Activated T-cell treated with anti-CD3 and anti-CD28 coated beads for 1 hour (primary cell): Measurements from ENCODE around the gene LIPG.
"Not testable (repeated sequence)": the region's sequence is repeated elsewhere in the genome, so short reads cannot be mapped to it uniquely, and the experiment has no call there.

Source experiments
- DNase-seq: peaks from one replicate; pipeline ENCODE4 v3.0.0-alpha.2; 2020; ENCODE audit warnings: low read depth

The LIPG gene

GRCh38 chr18:49546719-49547273 is 15.1 kb upstream of the LIPG start:
- no peak for DNase-seq

GRCh38 chr18:49547701-49548100 is 14.2 kb upstream of the LIPG start:
- DNase-seq: no peak

- no peak for DNase-seq
Observed at GRCh38 chr18:49548229-49548636, 13.6 kb upstream of the LIPG start.

- no peak for DNase-seq
Observed at GRCh38 chr18:49550621-49551339, 11.1 kb upstream of the LIPG start.

- no peak for DNase-seq
Observed at GRCh38 chr18:49553003-49553402, 8.9 kb upstream of the LIPG start.

GRCh38 chr18:49555641-49556040 is 6.2 kb upstream of the LIPG start:
- DNase-seq: no peak

- no peak for DNase-seq
Observed at GRCh38 chr18:49558356-49558755, 3.5 kb upstream of the LIPG start.

- not testable (repeated sequence) for DNase-seq
Observed at GRCh38 chr18:49559326-49559931, 2.4 kb upstream of the LIPG start.

GRCh38 chr18:49560277-49560623 is 1.6 kb upstream of the LIPG start:
- DNase-seq: no peak

GRCh38 chr18:49560624-49561288 is 1.1 kb upstream of the LIPG start:
- DNase-seq: no peak

GRCh38 chr18:49562481-49563129 is 748 bp downstream of the LIPG start:
- DNase-seq: no peak

- no peak for DNase-seq
Observed at GRCh38 chr18:49563130-49563540, 1.3 kb downstream of the LIPG start.

- DNase-seq: no peak
Observed at GRCh38 chr18:49563701-49564517, 2.1 kb downstream of the LIPG start.

GRCh38 chr18:49564518-49564834 is 2.6 kb downstream of the LIPG start:
- no peak for DNase-seq

- no peak for DNase-seq
Observed at GRCh38 chr18:49565101-49565500, 3.2 kb downstream of the LIPG start.

GRCh38 chr18:49565612-49566011 is 3.8 kb downstream of the LIPG start:
- no peak for DNase-seq

GRCh38 chr18:49566217-49566770 is 4.4 kb downstream of the LIPG start:
- DNase-seq: no peak

GRCh38 chr18:49566985-49567384 is 5.1 kb downstream of the LIPG start:
- no peak for DNase-seq

GRCh38 chr18:49569724-49570123 is 7.9 kb downstream of the LIPG start:
- no peak for DNase-seq

- no peak for DNase-seq
Observed at GRCh38 chr18:49570836-49571235, 9.0 kb downstream of the LIPG start.

- DNase-seq: no peak
Observed at GRCh38 chr18:49572611-49573345, 10.9 kb downstream of the LIPG start.
